CD4-positive, alpha-beta memory T cell (primary cell): ENCODE results near the gene MS4A3. TPM values are rescaled to one million over a fixed set of nuclear protein-coding genes. Genes with fewer than 3 reads are reported as not detected.
"Not testable (repeated sequence)": the region's sequence is repeated elsewhere in the genome, so short reads cannot be mapped to it uniquely, and the experiment has no call there.

ENCODE experiments used
- CTCF ChIA-PET: fragments of 350-600 bp; sonication (Branson Sonifier 250); formaldehyde crosslinking; loops from one replicate; lab custom pipeline; 2021; ENCODE audit warnings: inconsistent platforms; ENCODE audit not compliant: partially characterized antibody; lab: Charles Lee
- POLR2A ChIA-PET: fragments of 350-600 bp; sonication (Branson Sonifier 250); formaldehyde crosslinking; loops from one replicate; lab custom pipeline; 2021; ENCODE audit not compliant: partially characterized antibody; lab: Charles Lee
- DNase-seq, 5 donors: peaks; one replicate each; pipeline versions ENCODE4 v3.0.0 to v3.0.0-alpha.2; 2020 to 2022; ENCODE audit warnings: mixed read lengths in 1 of 5
- H3K27ac ChIP-seq: one replicate; pipeline ENCODE4 v1.7.0; 2013; ENCODE audit warnings: low read depth, low read length
- H3K27me3 ChIP-seq: 2 replicates; pipeline ENCODE4 v1.7.0; 2013; ENCODE audit warnings: mild to moderate bottlenecking, low read length, moderate library complexity; ENCODE audit not compliant: insufficient read depth
- H3K36me3 ChIP-seq: 2 replicates; pipeline ENCODE4 v1.7.0; 2013; ENCODE audit warnings: mild to moderate bottlenecking, low read length, moderate library complexity; ENCODE audit not compliant: insufficient read depth
- H3K4me1 ChIP-seq: 2 replicates; pipeline ENCODE4 v1.7.0; 2013; ENCODE audit warnings: mild to moderate bottlenecking, low read length, moderate library complexity; ENCODE audit not compliant: insufficient read depth
- H3K4me3 ChIP-seq, 2 donors: one replicate each; pipeline ENCODE4 v1.7.0; 2013; ENCODE audit warnings: low read length in 2 of 2, mild to moderate bottlenecking in 1 of 2
- H3K9me3 ChIP-seq, 2 donors: one replicate each; pipeline ENCODE4 v1.7.0; 2013; ENCODE audit warnings: low read length in 2 of 2, control low read depth in 1 of 2; ENCODE audit not compliant: control insufficient read depth in 1 of 2
- H3K27ac Mint-ChIP-seq, 7 donors: one replicate each; pipeline ENCODE4 v1.8.0; 2020 to 2021; ENCODE audit warnings: mixed read lengths in 7 of 7, mild to moderate bottlenecking in 6 of 7, inconsistent platforms in 3 of 7, moderate library complexity in 3 of 7
- H3K27me3 Mint-ChIP-seq, 2 donors: one replicate each; pipeline ENCODE4 v1.8.0; 2020 to 2021; ENCODE audit warnings: mixed read lengths in 2 of 2
- H3K36me3 Mint-ChIP-seq, 2 donors: one replicate each; pipeline ENCODE4 v1.8.0; 2020 to 2021; ENCODE audit warnings: mixed read lengths in 2 of 2, inconsistent platforms in 1 of 2, mild to moderate bottlenecking in 1 of 2
- H3K4me1 Mint-ChIP-seq, 4 donors: one replicate each; pipeline ENCODE4 v1.8.0; 2020 to 2021; ENCODE audit warnings: mixed read lengths in 4 of 4, mild to moderate bottlenecking in 1 of 4
- H3K4me3 Mint-ChIP-seq, 8 donors: one replicate each; pipeline ENCODE4 v1.8.0; 2020 to 2021; ENCODE audit warnings: mixed read lengths in 8 of 8, mild to moderate bottlenecking in 7 of 8, moderate library complexity in 6 of 8, inconsistent platforms in 3 of 8
- H3K9me3 Mint-ChIP-seq, 8 donors: one replicate each; pipeline ENCODE4 v1.8.0; 2020 to 2021; ENCODE audit warnings: mixed read lengths in 8 of 8, mild to moderate bottlenecking in 5 of 8, inconsistent platforms in 3 of 8, moderate library complexity in 1 of 8
- intact Hi-C: fragments of 100-400 bp; cut with micrococcal nuclease; formaldehyde crosslinking; loops from one replicate; pipeline ENCODE4 v1.15.1; 2023
- polyA plus RNA-seq, 2 donors: library from polyadenylated mRNA; unstranded; fragments of 300-500 nt; fragmentation: Illumina TruSeq; gene quantifications; one replicate each; pipeline ENCODE4 v1.2.3, GENCODE V29; 2021
- total RNA-seq, 2 experiments: library from RNA; stranded (reverse); gene quantifications; one replicate each; pipeline ENCODE4 v1.2.3, GENCODE V29; 2021

MS4A3 gene
- total and polyA plus RNA-seq, 4 experiments from 2014 or later: 0.37 TPM; not detected in 3

GRCh38 chr11:60088364-60088763 lies 31.9 kb downstream of the MS4A3 start, which contains the start of gene MS4A2:
Gene MS4A2, plus strand, starts transcription at chr11:60088664. Its CDS starts 102 bp downstream, at chr11:60088766.
- ChIA-PET CTCF (no interaction called here), POLR2A (no interaction called here)
- Histone ChIP-seq H3K36me3 (no peaks in the 10 kb centered on the region), H3K27ac (no peak within 1 kb of the TSS), H3K4me3 (no peak within 1 kb of the TSS), H3K27me3 (no peaks in the 10 kb centered on the region), H3K9me3 (no peaks in the 10 kb centered on the region), H3K4me1 (no peaks in the 10 kb centered on the region)
- peaks cover 6 to 9% of the 10 kb centered on the region in 2 donors for H3K27me3 Mint-ChIP-seq
- H3K27ac Mint-ChIP-seq: no peak within 1 kb of the TSS
- intact Hi-C loops: no loop called here
- no peaks in the 10 kb centered on the region for H3K4me1 Mint-ChIP-seq
- no peaks in the 10 kb centered on the region for H3K9me3 Mint-ChIP-seq
- no peak for DNase-seq
- H3K4me3 Mint-ChIP-seq: no peak within 1 kb of the TSS
- no peaks in the 10 kb centered on the region for H3K36me3 Mint-ChIP-seq

GRCh38 chr11:60095477-60096120 lies 39.1 kb downstream of the MS4A3 start:
- no peaks in the 10 kb centered on the region for H3K36me3 Mint-ChIP-seq
- POLR2A ChIA-PET: no interaction called here

GRCh38 chr11:60097189-60097588 lies 40.7 kb downstream of the MS4A3 start:
- Histone ChIP-seq H3K27ac (no peak overlapping the region), H3K36me3 (no peaks in the 10 kb centered on the region), H3K27me3 (no peaks in the 10 kb centered on the region), H3K4me3 (no peak overlapping the region), H3K9me3 (no peaks in the 10 kb centered on the region), H3K4me1 (no peaks in the 10 kb centered on the region)
- H3K9me3 Mint-ChIP-seq: no peaks in the 10 kb centered on the region
- H3K36me3 Mint-ChIP-seq: no peaks in the 10 kb centered on the region
- CTCF ChIA-PET: interaction anchor here (0.6 kb wide), 1 partner anchor 676 kb away, joined by 3 read pairs; no protein-coding TSS in a partner anchor
- POLR2A ChIA-PET: no interaction called here
- intact Hi-C loops: no loop called here
- H3K27ac Mint-ChIP-seq: no peak overlapping the region
- peaks cover 0 to 2% (median under 1%) of the 10 kb centered on the region in 4 donors for H3K4me1 Mint-ChIP-seq
- peaks cover 6 to 7% of the 10 kb centered on the region in 2 donors for H3K27me3 Mint-ChIP-seq
- no peak overlapping the region for H3K4me3 Mint-ChIP-seq
- DNase-seq: no peak

More at GRCh38 chr11:60095477-60096120, 39.1 kb downstream of the MS4A3 start:
- Mint-ChIP-seq H3K4me1 (no peaks in the 10 kb centered on the region), H3K9me3 (no peaks in the 10 kb centered on the region), H3K27me3 (peaks cover 6 to 7% of the 10 kb centered on the region in 2 donors), H3K4me3 (no peak overlapping the region), H3K27ac (no peak overlapping the region)
- Histone ChIP-seq H3K4me1 (no peaks in the 10 kb centered on the region), H3K9me3 (no peaks in the 10 kb centered on the region), H3K36me3 (no peaks in the 10 kb centered on the region), H3K27me3 (no peaks in the 10 kb centered on the region), H3K27ac (no peak overlapping the region), H3K4me3 (no peak overlapping the region)
- intact Hi-C loops: no loop called here
- CTCF ChIA-PET: no interaction called here
- no peak for DNase-seq

- Histone ChIP-seq H3K9me3 (no peaks in the 10 kb centered on the region), H3K36me3 (no peaks in the 10 kb centered on the region), H3K4me1 (no peaks in the 10 kb centered on the region), H3K27me3 (no peaks in the 10 kb centered on the region), H3K4me3 (no peak overlapping the region), H3K27ac (no peak overlapping the region)
- intact Hi-C loops: no loop called here
- H3K9me3 Mint-ChIP-seq: no peaks in the 10 kb centered on the region
- H3K4me1 Mint-ChIP-seq: peaks cover 0 to 2% (median under 1%) of the 10 kb centered on the region in 4 donors
- POLR2A ChIA-PET: no interaction called here
- no peak overlapping the region for H3K27ac Mint-ChIP-seq
- no peak for DNase-seq
- H3K36me3 Mint-ChIP-seq: no peaks in the 10 kb centered on the region
- CTCF ChIA-PET: no interaction called here
- peaks cover 6 to 7% of the 10 kb centered on the region in 2 donors for H3K27me3 Mint-ChIP-seq
- no peak overlapping the region for H3K4me3 Mint-ChIP-seq
Measured at GRCh38 chr11:60098508-60098907, 42.0 kb downstream of the MS4A3 start.

- Mint-ChIP-seq H3K27me3 (peaks cover 3 to 4% of the 10 kb centered on the region in 2 donors), H3K4me3 (no peak overlapping the region), H3K4me1 (peaks cover 0 to 2% (median under 1%) of the 10 kb centered on the region in 4 donors), H3K27ac (no peak overlapping the region), H3K36me3 (no peaks in the 10 kb centered on the region), H3K9me3 (no peaks in the 10 kb centered on the region)
- H3K27ac ChIP-seq: no peak overlapping the region
- no peak for DNase-seq
- H3K4me1 ChIP-seq: no peaks in the 10 kb centered on the region
- H3K36me3 ChIP-seq: no peaks in the 10 kb centered on the region
- ChIA-PET POLR2A (no interaction called here), CTCF (no interaction called here)
- H3K9me3 ChIP-seq: no peaks in the 10 kb centered on the region
- no peaks in the 10 kb centered on the region for H3K27me3 ChIP-seq
- intact Hi-C loops: no loop called here
- H3K4me3 ChIP-seq: no peak overlapping the region
Measured at GRCh38 chr11:60100516-60100915, 44.1 kb downstream of the MS4A3 start.

- intact Hi-C loops, H3K4me1 Mint-ChIP-seq: not testable (repeated sequence)
Measured at GRCh38 chr11:60101368-60101767, 44.9 kb downstream of the MS4A3 start.

GRCh38 chr11:60104471-60105115 lies 48.1 kb downstream of the MS4A3 start:
- intact Hi-C loops, H3K27me3 ChIP-seq, H3K4me3 ChIP-seq, CTCF ChIA-PET, H3K36me3 Mint-ChIP-seq, H3K4me1 Mint-ChIP-seq, H3K9me3 Mint-ChIP-seq, H3K9me3 ChIP-seq, H3K27ac Mint-ChIP-seq, DNase-seq, H3K27ac ChIP-seq, H3K36me3 ChIP-seq, POLR2A ChIA-PET, H3K4me1 ChIP-seq, H3K4me3 Mint-ChIP-seq, H3K27me3 Mint-ChIP-seq: not testable (repeated sequence)

More at GRCh38 chr11:60101368-60101767, 44.9 kb downstream of the MS4A3 start:
- DNase-seq, H3K4me3 Mint-ChIP-seq, CTCF ChIA-PET, H3K27ac ChIP-seq, H3K9me3 Mint-ChIP-seq, H3K9me3 ChIP-seq, H3K4me1 ChIP-seq, H3K27ac Mint-ChIP-seq, H3K27me3 ChIP-seq, H3K27me3 Mint-ChIP-seq, H3K4me3 ChIP-seq, POLR2A ChIA-PET, H3K36me3 ChIP-seq, H3K36me3 Mint-ChIP-seq: not testable (repeated sequence)
